NCI-H2171 (cell line): ENCODE measurements around the gene HDGFL2.
"Not testable (repeated sequence)": the region's sequence is repeated elsewhere in the genome, so short reads cannot be mapped to it uniquely, and the experiment has no call there.

ENCODE experiments used
- DNase-seq: peaks from one replicate; lab custom pipeline; 2025; lab: John Stamatoyannopoulos, UW

HDGFL2 gene

GRCh38 chr19:4534836-4535658 is 63.0 kb downstream of the HDGFL2 start, which contains the start of gene PLIN5:
Gene PLIN5, minus strand, starts transcription at chr19:4535224. Its CDS starts 1,150 bp downstream, at chr19:4534074.
- DNase-seq, result peak; percentile 78

GRCh38 chr19:4536798-4537197 is 64.7 kb downstream of the HDGFL2 start:
- no peak for DNase-seq

GRCh38 chr19:4537953-4538600 is 66.0 kb downstream of the HDGFL2 start:
- no peak for DNase-seq

- peak; percentile 27 for DNase-seq
Measured at GRCh38 chr19:4538601-4538954, 66.5 kb downstream of the HDGFL2 start.

- no peak for DNase-seq
Measured at GRCh38 chr19:4539169-4539692, 67.1 kb downstream of the HDGFL2 start.

GRCh38 chr19:4539693-4540581 is 67.8 kb downstream of the HDGFL2 start, which contains the start of gene LRG1:
Gene LRG1, minus strand, starts transcription at chr19:4540036. Its CDS starts 23 bp downstream, at chr19:4540013.
- no peak for DNase-seq

GRCh38 chr19:4541114-4541805 is 69.2 kb downstream of the HDGFL2 start:
- DNase-seq, result no peak

- DNase-seq, result not testable (repeated sequence)
Measured at GRCh38 chr19:4541806-4542145, 69.7 kb downstream of the HDGFL2 start.

GRCh38 chr19:4542896-4543841 is 71.1 kb downstream of the HDGFL2 start:
- no peak for DNase-seq

- no peak for DNase-seq
Measured at GRCh38 chr19:4543842-4544647, 71.9 kb downstream of the HDGFL2 start.

- DNase-seq, result no peak
Measured at GRCh38 chr19:4547303-4548237, 75.5 kb downstream of the HDGFL2 start.

- DNase-seq, result no peak
Measured at GRCh38 chr19:4548238-4548584, 76.1 kb downstream of the HDGFL2 start.

GRCh38 chr19:4550018-4550417 is 77.9 kb downstream of the HDGFL2 start:
- DNase-seq, result no peak

GRCh38 chr19:4550479-4551050 is 78.5 kb downstream of the HDGFL2 start:
- DNase-seq, result no peak
